Keratinocyte (primary cell): ENCODE measurements around the gene INPP5A.

Experiments
- EZH2 ChIP-seq: IDR thresholded peaks from one replicate; pipeline ENCODE4 v1.6.1; 2012; ENCODE audit warnings: inconsistent platforms, mild to moderate bottlenecking, low read length, moderate library complexity
- TF ChIP-seq, protein P1 (sequence below), 3 experiments: IDR thresholded peaks in 1 of 3; conservative IDR thresholded peaks in 1 of 3; optimal IDR thresholded peaks in 1 of 3; 2 replicates in 2 of 3; 3 replicates in 1 of 3; pipeline versions ENCODE3 to v1.5.1; 2011; ENCODE audit warnings: low read length in 3 of 3, mild to moderate bottlenecking in 3 of 3, moderate library complexity in 2 of 3, control low read depth in 1 of 3, inconsistent platforms in 1 of 3; ENCODE audit not compliant: insufficient read depth in 2 of 3; ENCODE audit errors: extremely low read depth in 1 of 3

DNA sequence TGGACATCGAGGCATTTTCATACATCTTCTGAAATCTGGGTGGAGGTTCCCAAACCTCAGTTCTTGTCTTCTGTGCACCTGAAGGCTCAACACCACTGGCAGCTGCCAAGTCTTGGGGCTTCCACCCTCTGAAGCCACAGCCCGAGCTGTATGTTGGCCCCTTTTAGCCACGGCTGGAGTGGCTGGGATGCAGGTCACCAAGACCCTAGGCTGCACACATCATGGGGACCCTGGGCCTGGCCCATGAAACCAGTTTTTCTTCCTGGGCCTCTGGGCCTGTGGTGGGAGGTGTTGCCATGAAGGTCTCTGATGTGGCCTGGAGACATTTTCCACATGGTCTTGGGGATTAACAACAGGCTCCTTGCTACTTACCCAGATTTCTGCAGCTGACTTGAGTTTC lies 62.1 kb downstream of the INPP5A start:
- TF ChIP-seq, protein P1, sequence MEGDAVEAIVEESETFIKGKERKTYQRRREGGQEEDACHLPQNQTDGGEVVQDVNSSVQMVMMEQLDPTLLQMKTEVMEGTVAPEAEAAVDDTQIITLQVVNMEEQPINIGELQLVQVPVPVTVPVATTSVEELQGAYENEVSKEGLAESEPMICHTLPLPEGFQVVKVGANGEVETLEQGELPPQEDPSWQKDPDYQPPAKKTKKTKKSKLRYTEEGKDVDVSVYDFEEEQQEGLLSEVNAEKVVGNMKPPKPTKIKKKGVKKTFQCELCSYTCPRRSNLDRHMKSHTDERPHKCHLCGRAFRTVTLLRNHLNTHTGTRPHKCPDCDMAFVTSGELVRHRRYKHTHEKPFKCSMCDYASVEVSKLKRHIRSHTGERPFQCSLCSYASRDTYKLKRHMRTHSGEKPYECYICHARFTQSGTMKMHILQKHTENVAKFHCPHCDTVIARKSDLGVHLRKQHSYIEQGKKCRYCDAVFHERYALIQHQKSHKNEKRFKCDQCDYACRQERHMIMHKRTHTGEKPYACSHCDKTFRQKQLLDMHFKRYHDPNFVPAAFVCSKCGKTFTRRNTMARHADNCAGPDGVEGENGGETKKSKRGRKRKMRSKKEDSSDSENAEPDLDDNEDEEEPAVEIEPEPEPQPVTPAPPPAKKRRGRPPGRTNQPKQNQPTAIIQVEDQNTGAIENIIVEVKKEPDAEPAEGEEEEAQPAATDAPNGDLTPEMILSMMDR (optimal IDR thresholded peaks at IDR 0.05 in 1 of 3, IDR thresholded peaks at IDR 0.05 in 1 of 3, conservative IDR thresholded peaks at IDR 0.05 in 1 of 3; ENCODE audit: extremely low read depth in 1 of 3, insufficient read depth in 2 of 3, low read length in 3 of 3) = no peak
- TF ChIP-seq EZH2 = no peak
